K562 (cell line): ENCODE results near the gene PTPRM. TPM values are rescaled to one million over a fixed set of nuclear protein-coding genes. Genes with fewer than 3 reads are reported as not detected.
A peak's percentile ranks its signal among the peaks of the same experiment; 100 is the strongest.

Source experiments
- ATAC-seq: fragments of 200-7000 bp; cut with Tn5 transposase; 3 replicates; pipeline ENCODE4 v1.9.1; 2020; ENCODE audit warnings: moderate library complexity
- BruUV-seq: library from RNA; stranded (reverse); fragments of 400-500 nt; replicated peaks from 2 replicates; lab custom pipeline; 2021; lab: Mats Ljungman, UMichigan
- CTCF ChIA-PET: fragments of 300-600 bp; formaldehyde crosslinking; extraction: SDS; loops from one replicate; lab custom pipeline; 2021; ENCODE audit warnings: low intra/inter-chr PET ratio; lab: Yijun Ruan, JAX
- POLR2A ChIA-PET: fragments of 300-600, 350-650 bp; sonication (Branson Sonifier 250); formaldehyde crosslinking; extraction: SDS; loops from one replicate; lab custom pipeline; 2021; ENCODE audit warnings: antibody characterized with exemption, inconsistent platforms; lab: Yijun Ruan, JAX
- DNase-seq, 4 experiments: peaks; one replicate each; pipeline versions ENCODE4 v3.0.0 to v3.0.0-alpha.2; 2011 to 2018; ENCODE audit warnings: low spot score in 3 of 4, mixed read lengths in 3 of 4; ENCODE audit errors: extremely low read depth in 1 of 4
- FAIRE-seq: peaks from 2 replicates; lab custom pipeline; 2011; peaks lifted over from hg19 to GRCh38; lab: Jason Lieb, UNC
- H2AFZ ChIP-seq: 2 replicates; pipeline ENCODE4 v1.6.0; 2011; ENCODE audit warnings: low read depth, low read length, control low read depth, inconsistent platforms
- H3K27ac ChIP-seq: fragments of 200-600 bp; 3 replicates; pipeline ENCODE4 v1.8.0; 2011; ENCODE audit warnings: low read depth, mild to moderate bottlenecking, control low read depth, inconsistent platforms, low read length, moderate library complexity, mixed read lengths; ENCODE audit errors: extremely low read depth
- H3K27me3 ChIP-seq, 2 experiments: fragments of 300-600 bp in 1 of 2; 2 replicates in 1 of 2; 3 replicates in 1 of 2; pipeline versions ENCODE4 v1.6.0 to v1.8.0; 2011; ENCODE audit warnings: inconsistent platforms in 2 of 2, low read length in 2 of 2, mild to moderate bottlenecking in 1 of 2, mixed read lengths in 1 of 2, moderate library complexity in 1 of 2; ENCODE audit not compliant: control insufficient read depth in 2 of 2, insufficient read depth in 2 of 2
- H3K36me3 ChIP-seq: fragments of 300-600 bp; 3 replicates; pipeline ENCODE4 v1.8.0; 2011; ENCODE audit warnings: mild to moderate bottlenecking, low read length, inconsistent platforms; ENCODE audit not compliant: control insufficient read depth, insufficient read depth
- H3K4me1 ChIP-seq, 2 experiments: fragments of 200-600 bp in 1 of 2; replicated peaks in 1 of 2; 2 replicates in 1 of 2; 3 replicates in 1 of 2; pipeline versions ENCODE4 v1.5.1 to v1.8.0; 2011; ENCODE audit warnings: inconsistent platforms in 2 of 2, low read length in 2 of 2, mild to moderate bottlenecking in 1 of 2, mixed read lengths in 1 of 2, moderate library complexity in 1 of 2; ENCODE audit not compliant: control insufficient read depth in 2 of 2, insufficient read depth in 2 of 2
- H3K4me2 ChIP-seq: 2 replicates; pipeline ENCODE4 v1.6.1; 2011; ENCODE audit warnings: low read length, control low read depth, inconsistent platforms, mixed read lengths; ENCODE audit not compliant: insufficient read depth
- H3K4me3 ChIP-seq: fragments of 200-600 bp; sonication (generic), shearing (Covaris generic); 2 replicates; pipeline ENCODE4 v1.5.1; 2016; ENCODE audit warnings: control low read depth, inconsistent platforms
- H3K79me2 ChIP-seq: fragments of 200-600 bp; 3 replicates; pipeline ENCODE4 v1.8.0; 2011; ENCODE audit warnings: low read length, inconsistent platforms; ENCODE audit not compliant: control insufficient read depth, insufficient read depth
- H3K9ac ChIP-seq, 2 experiments: 2 replicates each; pipeline versions ENCODE4 v1.6.0 to v1.6.1; 2011; ENCODE audit warnings: low read depth in 2 of 2, low read length in 2 of 2, control low read depth in 1 of 2, inconsistent platforms in 1 of 2, mild to moderate bottlenecking in 1 of 2, mixed read lengths in 1 of 2; ENCODE audit not compliant: insufficient read depth in 1 of 2
- H3K9me1 ChIP-seq: one replicate; pipeline ENCODE4 v1.6.0; 2011; ENCODE audit warnings: inconsistent platforms, mild to moderate bottlenecking, low read length, moderate library complexity; ENCODE audit not compliant: control insufficient read depth, insufficient read depth
- H3K9me3 ChIP-seq: replicated peaks from 2 replicates; pipeline ENCODE4 v1.5.1; 2011; ENCODE audit warnings: low read depth, low read length, inconsistent platforms; ENCODE audit not compliant: control insufficient read depth, insufficient read depth
- H4K20me1 ChIP-seq: replicated peaks from 2 replicates; pipeline ENCODE4 v1.6.1; 2011; ENCODE audit warnings: low read length, inconsistent platforms, mixed read lengths; ENCODE audit not compliant: control insufficient read depth, insufficient read depth
- E2F5 ChIP-seq: sonication (generic); formaldehyde crosslinking; IDR thresholded peaks from 2 replicates; pipeline ENCODE4 v1.8.0; 2022; ENCODE audit warnings: mild to moderate bottlenecking, missing genetic modification reagents
- MGA ChIP-seq: fragments of 450-650 bp; IDR thresholded peaks from 2 replicates; pipeline ENCODE4 v1.6.1; 2016; ENCODE audit warnings: mild to moderate bottlenecking, moderate library complexity
- NFXL1 ChIP-seq: fragments of 450-650 bp; formaldehyde crosslinking; IDR thresholded peaks from 2 replicates; pipeline ENCODE4 v1.4.0; 2021; ENCODE audit warnings: mild to moderate bottlenecking
- SLC30A9 ChIP-seq: fragments of 250-450 bp; sonication (Bioruptor Pico); IDR thresholded peaks from 2 replicates; pipeline ENCODE4 v1.8.0; 2022; ENCODE audit warnings: mild to moderate bottlenecking, moderate library complexity
- XRCC5 ChIP-seq: fragments of 200-400 bp; formaldehyde crosslinking; IDR thresholded peaks from 2 replicates; pipeline ENCODE4 v1.6.1; 2017; ENCODE audit warnings: low read depth, mild to moderate bottlenecking, low read length
- ZBTB33 ChIP-seq: sonication (generic); formaldehyde crosslinking; IDR thresholded peaks from 2 replicates; pipeline ENCODE4 v1.8.1; 2023; ENCODE audit warnings: mild to moderate bottlenecking, missing genetic modification reagents
- WGBS: fragments of 100-300 bp; shearing (Covaris generic); methylation state at CpG from one replicate; pipeline ENCODE4 v1.1.6; 2016; ENCODE audit warnings: low coverage, mixed read lengths; ENCODE audit not compliant: insufficient coverage; ENCODE audit errors: missing lambda C conversion rate; 5-methylcytosine and 5-hydroxymethylcytosine counted together
- in situ Hi-C: fragments of 300-500 bp; cut with MboI; formaldehyde crosslinking; loops from 4 replicates; pipeline ENCODE4 v1.15.0; 2018; ENCODE audit warnings: inconsistent platforms, mixed read lengths
- intact Hi-C: fragments of 100-400 bp; cut with micrococcal nuclease; formaldehyde crosslinking; loops from 2 replicates; pipeline ENCODE4 v1.14.2; 2022
- polyA plus RNA-seq, 8 experiments: library from polyadenylated mRNA; depleted of rRNA in 4 of 8; stranded (reverse) in 5 of 8; unstranded in 3 of 8; fragments of >200 nt; fragmentation: Nextera tagmentation in 2 of 8; fragmentation: Illumina TruSeq in 1 of 8; extraction: Ambion mirVana in 2 of 8; extraction: Trizol in 1 of 8; gene quantifications; 2 replicates each; pipeline versions ENCODE4 v1.2.1 to v1.2.3, GENCODE V29; 2011 to 2014; ENCODE audit warnings: inconsistent platforms in 1 of 8, missing spikeins in 1 of 8
- total RNA-seq, 7 experiments: library from RNA; depleted of rRNA in 6 of 7; stranded (reverse); fragments of >200 nt in 6 of 7; fragmentation: Illumina TruSeq in 2 of 7; extraction: Trizol in 2 of 7; gene quantifications; 2 replicates each; pipeline versions ENCODE4 v1.2.1 to v1.2.3, GENCODE V29; 2011 to 2021; ENCODE audit warnings: low replicate concordance in 1 of 7

The PTPRM gene
- total and polyA plus RNA-seq, 9 of the 15 experiments (the other 6 are each of a cell fraction or from before 2014, with no cell fraction given), result 0.03 to 0.16 (median 0.08) TPM; not detected in 3

- no TSS peak for BruUV-seq
- Histone ChIP-seq H2AFZ (no peak overlapping the region), H3K27me3 (peaks cover 3 to 43% of the 10 kb centered on the region in 2 experiments), H3K27ac (no peak overlapping the region), H3K4me2 (0 out of 2 replicates have a peak overlapping the region, but pooled peaks have one; percentile 14), H3K4me1 (peaks cover 0 to 10% of the 10 kb centered on the region in 2 experiments; a peak in 2 of 5 replicates), H3K79me2 (no peaks in the 10 kb centered on the region), H3K9ac (no peak overlapping the region; a peak in 1 of 4 replicates), H4K20me1 (no peaks in the 10 kb centered on the region), H3K9me3 (no peaks in the 10 kb centered on the region), H3K9me1 (no peaks in the 10 kb centered on the region), H3K36me3 (no peaks in the 10 kb centered on the region), H3K4me3 (no peak overlapping the region)
- ChIA-PET POLR2A (no interaction called here), CTCF (interaction anchor here (0.6 kb wide), 2 partner anchors 162 to 1400 kb away, joined by 3 read pairs; no protein-coding TSS in a partner anchor)
- DNase-seq (peak; percentile 37 to 61 (median 41)), FAIRE-seq (no peak), ATAC-seq (peak; percentile 98)
- WGBS, result under 1% methylated on average over 43 of the region's 47 CpGs
- in situ Hi-C loops (no loop called here), intact Hi-C loops (no loop called here)
- TF ChIP-seq ZBTB33 (CRISPR knock-in tag), result peak; percentile 62; the same call in 1 of the 2 replicates
- 0 out of 2 replicates have a peak, but pooled peaks have one; percentile 30 for TF ChIP-seq MGA
- no peak for TF ChIP-seq NFXL1 (CRISPR knock-in tag)
- peak; percentile 23; the same call in 1 of the 2 replicates for TF ChIP-seq XRCC5
- TF ChIP-seq SLC30A9, result no peak
- no peak for TF ChIP-seq E2F5 (CRISPR knock-in tag)
Measured at GRCh38 chr18:8367217-8367988, 800.3 kb downstream of the PTPRM start.
